ENCODE results near the gene TMEM128. TPM values are rescaled to one million over a fixed set of nuclear protein-coding genes. Genes with fewer than 3 reads are reported as not detected.

Gene TMEM128
- polyA plus RNA-seq, 1 donor (not counting 4 experiments of a cell fraction or from before 2014, with no cell fraction given): 32.7 TPM

DNA sequence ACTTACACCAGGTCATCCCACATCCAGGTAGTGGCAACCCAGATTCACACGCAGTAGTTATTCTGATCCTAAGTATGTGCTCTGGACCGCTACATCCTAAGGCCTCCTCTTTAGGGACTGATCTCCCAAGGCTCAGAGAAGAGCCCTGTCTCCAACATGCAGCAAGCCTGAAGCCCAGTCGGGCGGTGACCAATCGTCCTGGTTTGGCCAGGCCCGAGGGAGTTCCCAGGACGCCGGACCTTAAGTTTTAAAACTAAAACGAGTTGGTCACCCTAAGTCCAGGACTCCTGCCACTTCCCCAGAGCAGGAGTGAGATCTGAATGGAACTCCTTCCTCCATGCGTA is 41.5 kb upstream of the TMEM128 start:
- Histone ChIP-seq H3K4me3 (ENCODE audit: control insufficient read depth in 2 of 3, extremely low read depth in 1 of 3, insufficient read depth in 2 of 3, low read depth in 1 of 3, low read length in 3 of 3) (peak overlapping the region; percentile 86 to 96 (median 93)), H3K27ac (ENCODE audit: control insufficient read depth, insufficient read depth, low read length) (peak overlapping the region; percentile 73), H3K36me3 (ENCODE audit: control insufficient read depth in 2 of 2, extremely low read depth in 1 of 2, insufficient read depth in 2 of 2, low read length in 2 of 2) (peaks cover 4 to 22% of the 10 kb centered on the region in 2 experiments), H3K27me3 (ENCODE audit: control insufficient read depth, extremely low read depth, insufficient read depth, low read length) (no peaks in the 10 kb centered on the region), H2AFZ (ENCODE audit: control insufficient read depth, low read length) (peak overlapping the region; percentile 89), H3K4me2 (ENCODE audit: control insufficient read depth, extremely low read depth, insufficient read depth, low read depth, low read length) (peak overlapping the region; percentile 99), H3K9me3 (ENCODE audit: control insufficient read depth, low read depth, low read length) (no peaks in the 10 kb centered on the region), H3K9ac (ENCODE audit: control insufficient read depth, extremely low read depth, insufficient read depth, low read length) (peak overlapping the region; percentile 89), H3K9me1 (ENCODE audit: control insufficient read depth, extremely low read depth, insufficient read depth, low read length) (no peaks in the 10 kb centered on the region), H4K20me1 (ENCODE audit: control insufficient read depth, extremely low read depth, insufficient read depth, low read length) (no peaks in the 10 kb centered on the region), H3K4me1 (ENCODE audit: control insufficient read depth, extremely low read depth, insufficient read depth, low read length) (peaks cover 17% of the 10 kb centered on the region), H3K79me2 (ENCODE audit: control insufficient read depth, insufficient read depth, low read length) (peaks cover 71% of the 10 kb centered on the region)
- FAIRE-seq (no peak), DNase-seq (ENCODE audit: low read depth, low spot score) (no peak)
- TF ChIP-seq EZH2 (IDR thresholded peaks at IDR 0.05; ENCODE audit: low read length): no peak
- dilution Hi-C loops (cut with MboI; ENCODE audit: extremely low pct_ligation_motif_present, low sequenced_read_pairs): no loop called here

DNA sequence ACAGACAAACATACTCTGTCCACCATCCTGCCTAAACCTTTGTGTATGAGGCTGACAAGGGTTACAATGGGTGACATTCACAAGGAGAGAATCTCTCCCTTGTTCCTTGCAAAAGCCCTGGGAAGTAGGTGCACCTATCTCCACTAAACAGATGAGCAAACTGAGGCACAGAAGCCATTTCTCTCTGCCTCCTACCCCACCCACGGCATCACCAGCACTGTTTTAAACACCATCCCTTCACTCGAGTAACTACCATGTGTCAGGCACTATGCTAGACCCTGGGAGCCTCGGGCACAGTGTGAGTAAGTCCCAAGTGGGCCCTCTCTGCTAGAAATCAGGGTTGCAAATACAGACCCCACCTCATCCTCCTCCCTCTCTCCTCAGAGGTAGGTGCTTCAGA is 41.0 kb upstream of the TMEM128 start:
- Histone ChIP-seq H3K79me2 (ENCODE audit: control insufficient read depth, insufficient read depth, low read length) (peaks cover 76% of the 10 kb centered on the region), H3K36me3 (ENCODE audit: control insufficient read depth in 2 of 2, extremely low read depth in 1 of 2, insufficient read depth in 2 of 2, low read length in 2 of 2) (peaks cover 4 to 25% of the 10 kb centered on the region in 2 experiments), H3K4me1 (ENCODE audit: control insufficient read depth, extremely low read depth, insufficient read depth, low read length) (peaks cover 17% of the 10 kb centered on the region), H3K4me3 (ENCODE audit: control insufficient read depth in 2 of 3, extremely low read depth in 1 of 3, insufficient read depth in 2 of 3, low read depth in 1 of 3, low read length in 3 of 3) (peak overlapping the region; percentile 86 to 96 (median 93)), H3K4me2 (ENCODE audit: control insufficient read depth, extremely low read depth, insufficient read depth, low read depth, low read length) (peak overlapping the region; percentile 99), H4K20me1 (ENCODE audit: control insufficient read depth, extremely low read depth, insufficient read depth, low read length) (no peaks in the 10 kb centered on the region), H3K9me3 (ENCODE audit: control insufficient read depth, low read depth, low read length) (no peaks in the 10 kb centered on the region), H2AFZ (ENCODE audit: control insufficient read depth, low read length) (no peak overlapping the region), H3K27ac (ENCODE audit: control insufficient read depth, insufficient read depth, low read length) (peak overlapping the region; percentile 73), H3K9ac (ENCODE audit: control insufficient read depth, extremely low read depth, insufficient read depth, low read length) (peak overlapping the region; percentile 89), H3K27me3 (ENCODE audit: control insufficient read depth, extremely low read depth, insufficient read depth, low read length) (no peaks in the 10 kb centered on the region), H3K9me1 (ENCODE audit: control insufficient read depth, extremely low read depth, insufficient read depth, low read length) (no peaks in the 10 kb centered on the region)
- TF ChIP-seq, protein P1, sequence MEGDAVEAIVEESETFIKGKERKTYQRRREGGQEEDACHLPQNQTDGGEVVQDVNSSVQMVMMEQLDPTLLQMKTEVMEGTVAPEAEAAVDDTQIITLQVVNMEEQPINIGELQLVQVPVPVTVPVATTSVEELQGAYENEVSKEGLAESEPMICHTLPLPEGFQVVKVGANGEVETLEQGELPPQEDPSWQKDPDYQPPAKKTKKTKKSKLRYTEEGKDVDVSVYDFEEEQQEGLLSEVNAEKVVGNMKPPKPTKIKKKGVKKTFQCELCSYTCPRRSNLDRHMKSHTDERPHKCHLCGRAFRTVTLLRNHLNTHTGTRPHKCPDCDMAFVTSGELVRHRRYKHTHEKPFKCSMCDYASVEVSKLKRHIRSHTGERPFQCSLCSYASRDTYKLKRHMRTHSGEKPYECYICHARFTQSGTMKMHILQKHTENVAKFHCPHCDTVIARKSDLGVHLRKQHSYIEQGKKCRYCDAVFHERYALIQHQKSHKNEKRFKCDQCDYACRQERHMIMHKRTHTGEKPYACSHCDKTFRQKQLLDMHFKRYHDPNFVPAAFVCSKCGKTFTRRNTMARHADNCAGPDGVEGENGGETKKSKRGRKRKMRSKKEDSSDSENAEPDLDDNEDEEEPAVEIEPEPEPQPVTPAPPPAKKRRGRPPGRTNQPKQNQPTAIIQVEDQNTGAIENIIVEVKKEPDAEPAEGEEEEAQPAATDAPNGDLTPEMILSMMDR (optimal IDR thresholded peaks at IDR 0.05 in 1 of 3, IDR thresholded peaks at IDR 0.05 in 1 of 3, conservative IDR thresholded peaks at IDR 0.05 in 1 of 3; ENCODE audit: extremely low read depth in 1 of 3, insufficient read depth in 2 of 3, low read length in 3 of 3): no peak
- no peak for TF ChIP-seq EZH2 (IDR thresholded peaks at IDR 0.05; ENCODE audit: low read length)
- dilution Hi-C loops (cut with MboI; ENCODE audit: extremely low pct_ligation_motif_present, low sequenced_read_pairs): no loop called here
- FAIRE-seq: no peak
- DNase-seq (ENCODE audit: low read depth, low spot score): no peak

DNA sequence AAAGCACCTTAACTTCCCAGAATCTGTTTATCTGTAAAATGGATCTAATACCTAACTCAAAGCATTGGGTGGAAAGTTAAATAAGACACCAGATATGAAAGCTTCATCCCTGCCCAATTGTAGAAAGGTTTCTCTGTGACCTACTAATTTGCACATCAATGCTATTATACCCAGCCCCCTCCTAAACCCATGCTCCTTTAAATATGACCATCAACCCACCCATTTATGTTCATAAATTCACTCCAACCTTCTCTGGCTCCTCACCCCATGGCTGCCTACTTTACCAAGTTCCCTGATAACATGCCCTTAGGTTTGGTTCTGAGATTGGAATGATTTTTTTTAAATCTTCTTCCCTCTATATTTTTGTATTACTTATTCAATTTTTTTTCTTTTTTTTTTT is 40.1 kb upstream of the TMEM128 start:
- TF ChIP-seq, protein P1 (optimal IDR thresholded peaks at IDR 0.05 in 1 of 3, IDR thresholded peaks at IDR 0.05 in 1 of 3, conservative IDR thresholded peaks at IDR 0.05 in 1 of 3; ENCODE audit: extremely low read depth in 1 of 3, insufficient read depth in 2 of 3, low read length in 3 of 3): no peak
- TF ChIP-seq EZH2 (IDR thresholded peaks at IDR 0.05; ENCODE audit: low read length): no peak
- H3K27me3 ChIP-seq (ENCODE audit: control insufficient read depth, extremely low read depth, insufficient read depth, low read length): no peaks in the 10 kb centered on the region
- FAIRE-seq (no peak), DNase-seq (ENCODE audit: low read depth, low spot score) (no peak)
- peaks cover 74% of the 10 kb centered on the region for H3K79me2 ChIP-seq (ENCODE audit: control insufficient read depth, insufficient read depth, low read length)
- no peaks in the 10 kb centered on the region for H3K9me3 ChIP-seq (ENCODE audit: control insufficient read depth, low read depth, low read length)
- H2AFZ ChIP-seq (ENCODE audit: control insufficient read depth, low read length): no peak overlapping the region
- H3K9ac ChIP-seq (ENCODE audit: control insufficient read depth, extremely low read depth, insufficient read depth, low read length): no peak overlapping the region
- no peaks in the 10 kb centered on the region for H3K9me1 ChIP-seq (ENCODE audit: control insufficient read depth, extremely low read depth, insufficient read depth, low read length)
- peaks cover 17% of the 10 kb centered on the region for H3K4me1 ChIP-seq (ENCODE audit: control insufficient read depth, extremely low read depth, insufficient read depth, low read length)
- dilution Hi-C loops (cut with MboI; ENCODE audit: extremely low pct_ligation_motif_present, low sequenced_read_pairs): no loop called here
- no peak overlapping the region for H3K4me3 ChIP-seq (ENCODE audit: control insufficient read depth in 2 of 3, extremely low read depth in 1 of 3, insufficient read depth in 2 of 3, low read depth in 1 of 3, low read length in 3 of 3)
- H3K27ac ChIP-seq (ENCODE audit: control insufficient read depth, insufficient read depth, low read length): no peak overlapping the region
- no peaks in the 10 kb centered on the region for H4K20me1 ChIP-seq (ENCODE audit: control insufficient read depth, extremely low read depth, insufficient read depth, low read length)
- no peak overlapping the region for H3K4me2 ChIP-seq (ENCODE audit: control insufficient read depth, extremely low read depth, insufficient read depth, low read depth, low read length)
- H3K36me3 ChIP-seq (ENCODE audit: control insufficient read depth in 2 of 2, extremely low read depth in 1 of 2, insufficient read depth in 2 of 2, low read length in 2 of 2): peaks cover 8 to 29% of the 10 kb centered on the region in 2 experiments

Data from keratinocyte (primary cell).